Heart right ventricle (tissue), 16 donors: Measurements from ENCODE around the gene NNMT. TPM values are rescaled to one million over a fixed set of nuclear protein-coding genes. Genes with fewer than 3 reads are reported as not detected.

Experiments
- ATAC-seq, 8 donors: fragments of 200-7000 bp; cut with Tn5 transposase; one replicate each; pipeline ENCODE4 v1.9.1; 2020; ENCODE audit warnings: mild to moderate bottlenecking in 8 of 8, moderate library complexity in 8 of 8, moderate number of reproducible peaks in 1 of 8
- DNase-seq, 2 donors: peaks; one replicate each; pipeline ENCODE4 v3.0.0-alpha.2; 2020
- H3K27ac ChIP-seq, 10 donors: fragments of 200-600 bp; sonication (generic) in 2 of 10; one replicate each; pipeline versions ENCODE4 v1.5.0 to v1.8.0; 2020 to 2022; ENCODE audit warnings: mild to moderate bottlenecking in 3 of 10
- H3K27me3 ChIP-seq, 7 donors: fragments of 200-600 bp; one replicate each; pipeline ENCODE4 v1.8.0; 2021 to 2022; ENCODE audit warnings: mild to moderate bottlenecking in 2 of 7
- H3K36me3 ChIP-seq, 9 donors: fragments of 200-600 bp; sonication (generic) in 1 of 9; one replicate each; pipeline versions ENCODE4 v1.5.0 to v1.8.0; 2020 to 2022; ENCODE audit warnings: mild to moderate bottlenecking in 2 of 9
- H3K4me1 ChIP-seq, 9 donors: fragments of 200-600 bp; sonication (generic) in 1 of 9; one replicate each; pipeline versions ENCODE4 v1.5.0 to v1.8.0; 2020 to 2022; ENCODE audit warnings: mild to moderate bottlenecking in 4 of 9
- H3K4me3 ChIP-seq, 10 donors: fragments of 200-600 bp; sonication (generic) in 2 of 10; one replicate each; pipeline versions ENCODE4 v1.5.0 to v1.8.0; 2020 to 2022; ENCODE audit warnings: mild to moderate bottlenecking in 7 of 10, moderate library complexity in 2 of 10
- H3K9me3 ChIP-seq, 11 donors: fragments of 200-600 bp in 10 of 11; sonication (generic) in 2 of 11; one replicate each; pipeline versions ENCODE4 v1.5.0 to v1.8.0; 2013 to 2022; ENCODE audit warnings: mild to moderate bottlenecking in 2 of 11, control low read depth in 1 of 11, moderate library complexity in 1 of 11
- WGBS, 2 donors: extraction: QIAGEN DNeasy Blood & Tissue Kit; methylation state at CpG; one replicate each; pipeline ENCODE4 v1.1.7; 2013; ENCODE audit warnings: inconsistent platforms in 1 of 2; 5-methylcytosine and 5-hydroxymethylcytosine counted together
- intact Hi-C, 10 donors: fragments of 100-400 bp; cut with DNase I; formaldehyde crosslinking; loops; one replicate each; pipeline versions ENCODE4 v1.11.1 to v1.14.2; 2022
- long read RNA-seq, 3 donors: library from polyadenylated mRNA; unstranded; transcript quantifications; one replicate each; pipeline ENCODE4 v2.0.0, GENCODE V29; 2020 to 2021
- polyA plus RNA-seq, 2 donors: library from polyadenylated mRNA; stranded (reverse); fragments of 200-250 nt; gene quantifications; one replicate each; pipeline ENCODE4 v1.2.3, GENCODE V29; 2013
- total RNA-seq, 10 donors: library from RNA; stranded (reverse); fragmentation: NEBNext Ultra II Directional in 3 of 10; extraction: Animal tissue kit (Norgen Biotek cat#: 25700) in 3 of 10; gene quantifications; one replicate each; pipeline versions ENCODE4 v1.2.1 to v1.2.4, GENCODE V29; 2021 to 2023
- TF ChIP-seq, protein P1 (sequence below), 9 donors: fragments of 200-600 bp; sonication (generic) in 2 of 9; IDR thresholded peaks; one replicate each; pipeline versions ENCODE4 v1.5.0 to v1.8.0; 2021 to 2022; ENCODE audit warnings: antibody characterized with exemption in 9 of 9, mild to moderate bottlenecking in 5 of 9, moderate library complexity in 1 of 9
- donor health status: Arrhythmogenic right ventricular cardiomyopathy.
- donor health status: ischemic (EF 13 %, LVEDD 7.1; RV severe dilation, severe dysfunction).
- donor health status: healthy with polysubstance abuse.
- donor health status: DM: no; HTN: yes; CAD: no.
- donor health status: DM: no; HTN: no; CAD: no.
- donor health status: ischemic (EF 25% LVEDD 6.9; RV normal size, moderate dysfunction).
- donor health status: ischemic (EF 25% LVEDD 5.7; RV mildly dilated, moderate dysfunction).
- donor health status: healthy.
- donor health status: DM: yes; HTN: yes; CAD: no.
- donor health status: Ischemic cardiomyopathy.
- donor health status: ischemic (EF 35%, LVEDD 5.7; RV mildly dilated, moderate dysfunction).
- donor health status: nonischemic (EF 11% LVEDD 7.7; RV severe dilation, severe dysfunction).
- donor health status: DM: yes; HTN: yes; CAD: no.
- donor health status: PGD.
- donor health status: ischemic (EF 29% LVEDD 5.4; RV normal size, mild dysfunction).
- donor health status: nonischemic (EF 23%, LVEDD 6.1; RV moderate dilation, normal function).

The NNMT gene
- total RNA-seq (100 to 1,000 TPM in 1 of 10 donors, 10 to 100 TPM in 8, 1 to 10 TPM in 1; 6.9 to 111 (median 19.8) TPM), polyA plus RNA-seq (100 to 1,000 TPM in 1 of 2 donors, 10 to 100 TPM in 1; 83.2 to 114 TPM)
- long read RNA-seq, donor 1, transcript NNMT-201 (3 exons, 1,610 nt), result major isoform, 6 of 7 reads
- long read RNA-seq, donor 1, partial matches to known transcripts, result 0 of 7 reads
- long read RNA-seq, donor 1, other reads (novel, unspliced or antisense), result 1 of 7 reads
- long read RNA-seq, donor 2, partial matches to known transcripts, result 0 of 7 reads
- long read RNA-seq, donor 2, other reads (novel, unspliced or antisense), result 2 of 7 reads
- long read RNA-seq, donor 3, transcript NNMT-201 (3 exons, 1,610 nt), result major isoform, 15 of 22 reads
- long read RNA-seq, donor 3, partial matches to known transcripts, result 0 of 22 reads
- long read RNA-seq, donor 3, other reads (novel, unspliced or antisense), result 6 of 22 reads

- TF ChIP-seq, protein P1, sequence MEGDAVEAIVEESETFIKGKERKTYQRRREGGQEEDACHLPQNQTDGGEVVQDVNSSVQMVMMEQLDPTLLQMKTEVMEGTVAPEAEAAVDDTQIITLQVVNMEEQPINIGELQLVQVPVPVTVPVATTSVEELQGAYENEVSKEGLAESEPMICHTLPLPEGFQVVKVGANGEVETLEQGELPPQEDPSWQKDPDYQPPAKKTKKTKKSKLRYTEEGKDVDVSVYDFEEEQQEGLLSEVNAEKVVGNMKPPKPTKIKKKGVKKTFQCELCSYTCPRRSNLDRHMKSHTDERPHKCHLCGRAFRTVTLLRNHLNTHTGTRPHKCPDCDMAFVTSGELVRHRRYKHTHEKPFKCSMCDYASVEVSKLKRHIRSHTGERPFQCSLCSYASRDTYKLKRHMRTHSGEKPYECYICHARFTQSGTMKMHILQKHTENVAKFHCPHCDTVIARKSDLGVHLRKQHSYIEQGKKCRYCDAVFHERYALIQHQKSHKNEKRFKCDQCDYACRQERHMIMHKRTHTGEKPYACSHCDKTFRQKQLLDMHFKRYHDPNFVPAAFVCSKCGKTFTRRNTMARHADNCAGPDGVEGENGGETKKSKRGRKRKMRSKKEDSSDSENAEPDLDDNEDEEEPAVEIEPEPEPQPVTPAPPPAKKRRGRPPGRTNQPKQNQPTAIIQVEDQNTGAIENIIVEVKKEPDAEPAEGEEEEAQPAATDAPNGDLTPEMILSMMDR (IDR thresholded peaks at IDR 0.05), result no peak
- Histone ChIP-seq H3K4me1 (peaks cover 2 to 49% (median 40%) of the 10 kb centered on the region in 9 donors), H3K36me3 (peaks cover 0 to 29% (median 2%) of the 10 kb centered on the region in 9 donors), H3K4me3 (peak within 1 kb of the TSS in 9 of 10 donors; percentile 26 to 60 (median 53)), H3K9me3 (peaks cover 0 to 24% (median 10%) of the 10 kb centered on the region in 11 donors), H3K27me3 (no peaks in the 10 kb centered on the region), H3K27ac (peak within 1 kb of the TSS; percentile 77 to 98 (median 91))
- intact Hi-C loops, result loop anchor here in 1 of 10 donors (10.0 kb wide), 1 partner anchor 109 kb away; the partner anchor contains the start of genes C11orf71 and RBM7
- peak; percentile 56 to 66 for DNase-seq
- peak; percentile 50 to 88 (median 80) for ATAC-seq
- 40 to 55% methylated on average over 11 of the region's 11 CpGs for whole genome bisulfite sequencing, 2 donors
Observed at GRCh38 chr11:114295676-114296604, at the start of gene NNMT. Gene NNMT, plus strand, starts transcription at chr11:114296399. Its CDS starts 158 bp downstream, at chr11:114296557.

DNA sequence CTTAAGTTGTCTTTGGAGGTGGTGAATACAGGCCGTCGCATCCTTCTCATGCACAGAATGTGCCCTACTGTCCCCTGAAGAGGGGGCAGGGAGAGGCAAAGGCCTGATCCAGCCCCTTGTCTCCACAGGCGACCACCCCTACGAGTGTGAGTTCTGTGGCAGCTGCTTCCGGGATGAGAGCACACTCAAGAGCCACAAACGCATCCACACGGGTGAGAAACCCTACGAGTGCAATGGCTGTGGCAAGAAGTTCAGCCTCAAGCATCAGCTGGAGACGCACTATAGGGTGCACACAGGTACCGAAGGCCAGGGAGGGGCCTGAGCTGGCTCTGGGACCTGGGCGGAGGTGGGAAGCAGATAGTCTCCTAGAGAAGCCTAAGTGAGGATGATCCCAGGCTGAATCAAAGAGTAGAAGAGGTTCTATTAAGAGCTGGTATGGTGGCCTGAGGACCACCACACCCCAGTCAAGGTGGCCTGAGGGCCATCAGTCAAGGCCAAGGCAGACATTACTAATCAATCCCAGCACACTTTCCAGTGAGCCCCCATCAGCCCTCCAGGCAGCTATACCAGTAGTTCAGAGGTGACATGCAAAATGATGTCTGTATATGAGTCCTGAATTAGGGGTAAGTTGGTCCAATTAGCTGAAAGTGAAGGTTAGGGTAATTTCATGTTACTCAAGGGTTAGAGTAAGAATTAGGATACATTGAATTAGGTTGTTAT is 49.0 kb upstream of the NNMT start:
- WGBS, 2 donors, result 97% methylated on average over 11 of the region's 11 CpGs
- ATAC-seq (no peak), DNase-seq (no peak)
- Histone ChIP-seq H3K4me1 (peaks cover 6 to 49% (median 26%) of the 10 kb centered on the region in 9 donors), H3K27ac (no peak overlapping the region), H3K27me3 (no peaks in the 10 kb centered on the region), H3K4me3 (no peak overlapping the region), H3K36me3 (peaks cover 3 to 87% (median 40%) of the 10 kb centered on the region in 9 donors), H3K9me3 (no peaks in the 10 kb centered on the region)
- TF ChIP-seq, protein P1 (IDR thresholded peaks at IDR 0.05), result no peak
- intact Hi-C loops, result loop anchor here in 2 of 10 donors (5.0 kb wide), 2 partner anchors 35 to 65 kb away; no protein-coding TSS in a partner anchor

GRCh38 chr11:114250180-114250579 is 46.0 kb upstream of the NNMT start:
- Histone ChIP-seq H3K27me3 (no peaks in the 10 kb centered on the region), H3K27ac (peak overlapping the region in 1 of 10 donors; percentile 52), H3K36me3 (peaks cover 0 to 87% (median 38%) of the 10 kb centered on the region in 9 donors), H3K4me3 (no peak overlapping the region), H3K4me1 (peaks cover 0 to 21% (median 11%) of the 10 kb centered on the region in 9 donors), H3K9me3 (no peaks in the 10 kb centered on the region)
- ATAC-seq (peak in 1 of 8 donors; percentile 33), DNase-seq (no peak)
- TF ChIP-seq, protein P1 (IDR thresholded peaks at IDR 0.05), result no peak
- WGBS, 2 donors, result 93 to 97% methylated on average over 17 of the region's 17 CpGs
- intact Hi-C loops, result loop anchor here in 1 of 10 donors (10.0 kb wide), 2 partner anchors 55 to 185 kb away; no protein-coding TSS in a partner anchor
